Fibroblast of villous mesenchyme (primary cell): ENCODE measurements around the gene PIP5K1B. TPM values are rescaled to one million over a fixed set of nuclear protein-coding genes. Genes with fewer than 3 reads are reported as not detected.

ENCODE experiments used
- DNase-seq: peaks from one replicate; pipeline ENCODE4 v3.0.0-alpha.2; 2010; ENCODE audit warnings: low read depth
- H3K4me3 ChIP-seq: 2 replicates; pipeline ENCODE4 v1.5.1; 2011; ENCODE audit warnings: low read depth, mild to moderate bottlenecking, low read length
- total RNA-seq: library from RNA; depleted of rRNA; stranded (reverse); fragments of >200 nt; gene quantifications from 2 replicates; pipeline ENCODE4 v1.2.3, GENCODE V29; 2012
- TF ChIP-seq, protein P1 (sequence below): IDR thresholded peaks from 2 replicates; pipeline ENCODE4 v1.5.1; 2012; ENCODE audit warnings: low read depth, mild to moderate bottlenecking, low read length; ENCODE audit not compliant: insufficient read depth

The PIP5K1B gene
- total RNA-seq, 1 donor: under 0.01 TPM

- TF ChIP-seq, protein P1, sequence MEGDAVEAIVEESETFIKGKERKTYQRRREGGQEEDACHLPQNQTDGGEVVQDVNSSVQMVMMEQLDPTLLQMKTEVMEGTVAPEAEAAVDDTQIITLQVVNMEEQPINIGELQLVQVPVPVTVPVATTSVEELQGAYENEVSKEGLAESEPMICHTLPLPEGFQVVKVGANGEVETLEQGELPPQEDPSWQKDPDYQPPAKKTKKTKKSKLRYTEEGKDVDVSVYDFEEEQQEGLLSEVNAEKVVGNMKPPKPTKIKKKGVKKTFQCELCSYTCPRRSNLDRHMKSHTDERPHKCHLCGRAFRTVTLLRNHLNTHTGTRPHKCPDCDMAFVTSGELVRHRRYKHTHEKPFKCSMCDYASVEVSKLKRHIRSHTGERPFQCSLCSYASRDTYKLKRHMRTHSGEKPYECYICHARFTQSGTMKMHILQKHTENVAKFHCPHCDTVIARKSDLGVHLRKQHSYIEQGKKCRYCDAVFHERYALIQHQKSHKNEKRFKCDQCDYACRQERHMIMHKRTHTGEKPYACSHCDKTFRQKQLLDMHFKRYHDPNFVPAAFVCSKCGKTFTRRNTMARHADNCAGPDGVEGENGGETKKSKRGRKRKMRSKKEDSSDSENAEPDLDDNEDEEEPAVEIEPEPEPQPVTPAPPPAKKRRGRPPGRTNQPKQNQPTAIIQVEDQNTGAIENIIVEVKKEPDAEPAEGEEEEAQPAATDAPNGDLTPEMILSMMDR: no peak
- no peak for DNase-seq
These were observed 146.6 kb downstream of the PIP5K1B start for GRCh38 chr9:68851657-68852056.

GRCh38 chr9:68852941-68853340, 147.9 kb downstream of the PIP5K1B start:
- TF ChIP-seq, protein P1: no peak
- no peak for DNase-seq
- H3K4me3 ChIP-seq: no peak overlapping the region

More at GRCh38 chr9:68851657-68852056, 146.6 kb downstream of the PIP5K1B start:
- no peak overlapping the region for H3K4me3 ChIP-seq

GRCh38 chr9:68859347-68859746, 154.3 kb downstream of the PIP5K1B start:
- no peak for DNase-seq
- TF ChIP-seq, protein P1: no peak
- H3K4me3 ChIP-seq: no peak overlapping the region

DNA sequence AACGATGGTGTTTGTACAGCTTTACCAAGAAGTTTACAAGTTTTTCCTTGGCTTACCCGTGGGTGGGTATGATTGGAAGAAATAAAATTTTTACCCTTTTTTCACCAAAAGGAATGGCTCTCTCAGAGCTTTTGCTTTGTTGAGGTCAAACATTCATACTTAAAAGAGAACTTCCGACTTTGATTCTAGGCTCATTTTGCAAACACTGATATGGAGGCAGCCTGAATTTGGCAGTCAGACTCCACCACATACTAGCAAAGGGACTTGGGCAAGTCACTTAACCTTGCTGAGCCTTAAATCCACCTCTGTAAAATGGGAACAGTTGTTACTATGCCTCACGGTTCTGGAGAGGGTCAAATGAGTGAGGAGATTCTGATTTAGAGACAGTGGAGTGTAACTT, 155.4 kb downstream of the PIP5K1B start:
- no peak for DNase-seq
- TF ChIP-seq, protein P1: no peak
- no peak overlapping the region for H3K4me3 ChIP-seq

GRCh38 chr9:68861436-68861835, 156.4 kb downstream of the PIP5K1B start:
- DNase-seq: no peak
- no peak overlapping the region for H3K4me3 ChIP-seq
- TF ChIP-seq, protein P1: no peak

GRCh38 chr9:68867066-68867465, 162.0 kb downstream of the PIP5K1B start:
- DNase-seq: no peak
- TF ChIP-seq, protein P1: no peak
- no peak overlapping the region for H3K4me3 ChIP-seq

DNA sequence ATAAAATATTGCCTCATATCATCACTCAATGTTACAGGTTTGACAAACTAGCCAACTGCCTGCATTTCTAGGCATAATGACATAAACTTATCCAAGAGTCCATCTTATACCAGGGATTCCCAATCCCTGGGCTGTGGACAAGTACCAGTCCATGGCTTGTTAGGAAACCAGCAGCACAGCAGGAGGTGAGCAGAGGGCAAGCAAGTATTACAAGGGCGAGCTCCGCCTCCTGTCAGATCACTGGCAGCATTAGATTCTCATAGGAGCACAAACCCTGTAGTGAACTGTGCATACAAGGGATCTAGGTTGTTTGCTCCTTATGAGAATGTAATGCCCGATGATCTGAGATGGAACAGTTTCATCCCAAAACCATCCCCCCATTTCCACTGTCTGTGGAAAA, 164.0 kb downstream of the PIP5K1B start:
- DNase-seq: no peak
- no peak overlapping the region for H3K4me3 ChIP-seq
- TF ChIP-seq, protein P1: no peak
